Measurements from ENCODE around the gene ACOX3.

ACOX3 gene

DNA sequence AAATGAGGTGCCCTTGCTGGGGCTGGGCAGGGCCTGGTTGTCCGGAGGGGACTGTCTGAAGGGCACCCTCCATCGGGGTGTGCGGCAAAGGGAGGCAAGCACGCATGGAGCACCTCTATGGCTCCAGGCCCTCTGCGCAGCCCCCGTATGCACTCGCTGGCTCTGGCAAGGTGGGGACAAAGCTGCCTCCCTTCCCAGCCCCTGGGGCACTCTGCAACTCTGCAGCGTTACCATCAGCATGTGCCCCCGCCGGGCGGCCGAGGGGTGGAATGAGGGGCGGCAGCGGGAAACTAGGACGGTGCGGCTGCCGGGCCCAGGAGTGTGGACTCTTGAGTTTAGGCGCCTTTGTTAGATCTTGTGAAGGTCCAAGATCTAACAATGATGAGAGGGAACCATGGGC lies 26.5 kb upstream of the ACOX3 start:
- DNase-seq = no peak

DNA sequence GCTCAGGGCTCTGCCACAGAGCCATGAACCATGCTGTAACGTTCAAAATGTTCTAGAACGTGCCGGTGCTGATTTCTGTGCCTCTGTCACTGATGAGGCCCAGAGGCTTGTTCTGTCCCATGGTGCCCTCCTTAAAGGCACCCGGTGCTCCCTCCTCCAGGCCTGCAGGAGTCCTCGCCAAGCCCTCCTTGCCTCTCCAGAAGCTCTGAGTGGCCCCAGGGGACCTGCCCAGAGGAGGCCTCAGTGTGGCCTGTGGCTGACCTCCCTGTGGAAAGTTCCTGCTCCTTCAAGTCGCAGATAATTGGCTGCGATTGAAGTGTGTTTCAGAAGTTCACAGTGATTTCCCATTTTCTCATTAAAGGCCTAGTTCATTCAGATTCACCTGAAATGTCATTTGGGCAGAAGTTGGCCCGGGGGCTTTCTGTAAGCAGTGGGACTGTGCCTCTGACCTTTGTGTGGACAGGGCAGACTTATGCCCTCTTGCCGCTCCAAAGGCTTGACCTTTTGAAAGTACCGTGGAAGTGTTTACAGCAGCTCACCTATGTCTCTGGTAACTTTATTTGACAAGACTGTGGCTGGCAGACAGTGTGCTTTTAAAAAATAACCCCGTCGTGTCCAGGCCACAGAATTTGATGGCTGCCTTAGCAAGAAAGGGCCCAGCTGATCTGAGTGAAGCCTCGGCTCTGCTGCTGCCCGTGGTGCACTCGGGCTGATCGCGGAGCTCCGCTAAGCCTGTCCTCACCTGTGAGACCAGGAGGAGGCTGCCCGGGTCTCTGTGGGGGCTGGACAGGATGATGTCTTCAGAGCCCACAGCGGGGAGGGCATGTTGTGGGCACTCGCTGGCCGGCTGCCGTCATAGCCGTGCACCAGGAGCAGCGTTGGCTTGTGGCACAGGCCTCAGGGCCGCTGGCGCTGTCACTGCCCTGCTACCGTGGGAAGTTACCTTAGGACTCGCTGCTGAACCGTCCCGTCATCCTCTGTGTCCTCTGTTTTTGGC lies 25.4 kb upstream of the ACOX3 start:
- no peak for DNase-seq

DNA sequence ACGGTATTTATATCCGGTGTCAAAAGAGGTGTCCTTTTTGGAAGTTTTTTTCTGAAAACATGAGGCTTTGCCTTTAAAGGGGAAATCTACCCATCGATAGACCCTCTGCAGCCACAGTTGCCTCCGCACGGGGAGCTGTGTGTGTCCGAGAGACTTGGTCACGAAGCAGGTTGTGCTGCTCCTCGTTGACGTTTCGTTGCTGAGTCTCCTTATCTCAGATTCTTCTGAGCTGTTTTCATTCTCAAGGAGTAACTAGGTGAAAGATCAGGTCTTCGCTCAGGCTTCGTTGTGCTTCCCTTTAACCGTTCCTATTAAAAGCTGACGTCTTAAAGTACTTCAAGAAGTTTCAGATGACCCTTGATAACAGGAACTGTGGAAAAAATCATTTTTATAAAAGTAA lies 23.9 kb upstream of the ACOX3 start:
- no peak for DNase-seq

DNA sequence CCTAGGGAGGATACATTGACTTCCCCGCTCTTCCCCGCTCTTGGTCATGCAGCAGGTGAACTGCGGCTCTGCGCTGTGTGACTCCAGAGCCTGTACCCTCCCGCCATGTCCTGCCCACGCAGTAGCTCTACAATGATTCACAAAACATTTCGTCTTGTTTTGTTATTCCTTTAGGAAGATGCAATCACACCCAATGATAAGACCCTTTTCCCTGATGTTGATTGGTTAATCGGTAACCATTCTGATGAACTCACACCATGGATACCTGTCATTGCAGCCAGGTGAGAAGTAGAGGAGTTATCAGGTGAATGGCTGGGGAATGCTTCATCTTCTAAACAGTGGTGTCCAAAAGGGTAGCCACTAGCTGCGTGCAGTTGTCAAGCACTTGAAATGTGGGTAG lies 23.3 kb upstream of the ACOX3 start:
- DNase-seq = no peak

DNA sequence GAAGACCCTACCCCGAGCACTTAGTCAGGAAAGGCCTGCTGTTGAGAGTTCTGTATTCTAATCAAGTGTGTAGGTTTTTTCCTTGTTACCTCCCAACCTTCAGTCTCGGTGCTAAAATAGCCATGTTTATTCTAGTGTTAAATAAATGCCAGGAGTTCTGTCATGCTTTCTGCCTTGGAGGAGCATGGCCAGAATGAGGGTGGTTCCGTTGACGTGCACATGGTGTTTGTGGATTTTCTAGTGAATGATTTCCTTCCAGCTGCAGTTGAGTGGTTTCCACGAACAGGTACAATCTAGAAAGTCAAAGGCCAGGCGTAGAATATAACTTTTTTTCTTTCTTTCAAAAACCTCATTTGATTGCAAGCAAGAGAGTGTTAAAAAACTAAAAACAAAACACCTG lies 21.1 kb upstream of the ACOX3 start:
- no peak for DNase-seq

DNA sequence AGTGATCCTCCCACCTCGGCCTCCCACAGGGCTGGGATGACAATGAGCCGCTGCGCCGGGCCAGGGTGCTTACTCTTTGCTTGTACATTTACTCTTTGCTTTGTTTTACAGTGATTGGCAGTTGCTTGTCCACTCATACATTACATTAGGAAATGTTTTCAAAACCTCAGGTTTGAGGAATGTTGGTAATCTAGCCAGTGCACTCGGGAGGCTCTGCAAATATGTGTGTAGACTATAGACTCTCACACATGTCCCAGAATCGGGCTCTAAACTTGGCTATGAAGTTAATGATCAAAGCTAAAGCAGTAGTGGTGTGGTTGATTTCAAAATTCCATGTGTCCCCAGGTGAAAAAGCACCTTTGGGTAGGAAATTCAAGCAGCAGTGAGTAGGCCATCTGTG lies 20.6 kb upstream of the ACOX3 start:
- DNase-seq = no peak

DNA sequence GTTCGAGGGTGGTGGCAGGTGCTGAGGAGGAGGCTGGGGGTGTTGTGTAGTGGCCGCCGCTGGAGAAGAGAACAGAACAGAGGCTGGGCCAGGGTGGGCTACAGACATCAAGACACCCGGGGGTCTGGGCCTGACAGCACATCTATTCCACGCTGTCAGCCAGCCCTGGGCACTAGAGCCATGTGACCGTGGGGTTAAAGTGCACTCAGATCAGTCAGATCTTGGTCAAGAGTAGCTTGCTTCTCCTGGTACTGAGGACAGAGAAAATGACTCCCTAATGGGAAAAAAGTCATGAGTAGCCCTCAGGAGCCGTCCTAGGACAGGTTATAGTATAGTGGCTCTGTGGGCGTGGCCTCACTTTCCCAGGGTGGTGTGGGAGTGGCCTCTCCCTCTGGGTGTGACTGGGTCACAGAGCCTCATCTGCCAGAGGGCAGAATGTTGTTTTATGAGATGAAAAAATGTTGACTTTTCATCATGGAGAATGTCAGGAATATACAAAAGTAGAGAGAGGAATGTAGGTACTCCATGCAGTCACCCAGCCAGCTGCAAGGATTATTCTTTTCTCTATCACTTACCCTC lies 19.4 kb upstream of the ACOX3 start:
- DNase-seq = no peak

DNA sequence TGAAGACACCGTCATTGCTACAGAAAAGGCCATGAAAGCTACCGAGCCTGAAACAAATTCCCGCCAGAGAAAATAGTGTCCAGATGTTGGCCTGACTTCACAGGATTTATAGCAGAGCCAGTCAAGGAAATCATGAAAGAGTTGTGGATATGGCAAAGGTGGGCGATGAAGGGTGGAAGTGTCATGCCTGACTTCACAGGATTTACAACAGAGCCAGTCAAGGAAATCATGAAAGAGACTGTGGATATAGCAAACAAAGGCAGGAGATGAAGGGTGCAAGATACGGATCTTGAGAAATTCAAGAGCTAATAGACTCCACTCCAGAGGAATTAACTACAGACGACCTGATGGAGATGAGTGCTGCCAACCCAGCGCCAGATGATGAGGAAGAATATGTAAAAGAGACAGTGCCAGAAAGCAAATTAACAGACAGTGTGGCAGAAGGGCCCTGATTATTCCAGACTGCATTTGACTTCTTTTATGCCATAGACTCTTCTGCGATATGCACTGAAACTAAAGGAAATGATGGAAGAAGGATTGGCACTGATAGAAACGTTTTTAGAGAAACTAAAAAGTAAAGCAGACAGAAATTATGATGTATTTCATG lies 17.2 kb upstream of the ACOX3 start:
- no peak for DNase-seq

DNA sequence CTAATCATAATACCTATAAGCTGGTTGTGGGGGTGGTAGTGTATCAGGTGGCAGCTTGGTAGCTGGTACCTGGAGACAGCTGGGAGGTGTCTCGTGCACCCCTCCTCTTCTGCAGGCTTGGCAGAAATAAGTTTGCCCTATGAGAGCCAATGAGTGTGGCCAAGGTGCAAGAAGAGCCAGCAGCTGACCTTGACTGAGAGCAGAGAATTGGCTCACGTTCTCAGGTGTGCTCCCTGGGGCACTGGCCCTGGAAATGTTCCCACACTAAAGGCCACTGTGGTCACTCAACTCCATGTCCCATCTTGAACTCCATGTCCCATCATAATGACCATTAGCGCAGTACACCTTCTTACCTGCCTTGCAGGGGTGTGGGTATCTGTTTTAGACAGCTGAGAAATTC lies 13.4 kb upstream of the ACOX3 start:
- DNase-seq = no peak

DNA sequence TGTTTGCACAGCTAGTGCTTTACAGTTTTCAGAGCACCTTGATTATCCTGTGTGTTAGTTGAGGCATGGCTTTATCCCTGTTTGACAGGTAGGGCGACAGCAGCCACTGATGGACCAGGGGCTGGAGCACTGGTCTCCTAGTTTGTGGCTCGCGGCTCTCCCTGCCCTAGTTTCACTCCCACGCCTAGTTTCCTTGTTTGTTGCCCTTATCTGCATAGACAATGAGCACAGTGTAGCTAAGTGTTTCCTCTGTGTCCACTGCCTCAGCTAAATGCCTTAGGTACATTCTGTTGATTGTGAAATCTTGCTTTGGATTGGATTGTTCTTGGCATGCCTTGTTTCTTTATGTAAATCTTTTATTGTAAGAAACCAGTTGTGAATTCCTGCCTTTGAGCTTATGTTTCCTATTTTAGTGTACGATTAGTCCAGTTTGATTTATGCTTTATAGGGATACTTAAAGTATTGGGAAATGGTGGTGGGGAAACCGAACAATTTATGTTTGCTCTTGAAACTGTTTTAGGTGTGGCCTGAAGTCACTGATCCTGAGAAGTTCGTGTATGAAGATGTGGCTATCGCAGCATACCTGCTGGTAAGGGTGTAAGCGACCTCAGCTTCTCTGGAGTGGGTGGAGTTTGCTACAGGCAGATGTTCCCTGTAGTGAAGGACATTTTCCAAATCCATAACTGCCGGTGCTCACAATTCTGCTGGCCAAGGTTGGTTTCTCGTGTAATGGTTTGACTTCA lies 11.1 kb upstream of the ACOX3 start:
- DNase-seq = no peak

DNA sequence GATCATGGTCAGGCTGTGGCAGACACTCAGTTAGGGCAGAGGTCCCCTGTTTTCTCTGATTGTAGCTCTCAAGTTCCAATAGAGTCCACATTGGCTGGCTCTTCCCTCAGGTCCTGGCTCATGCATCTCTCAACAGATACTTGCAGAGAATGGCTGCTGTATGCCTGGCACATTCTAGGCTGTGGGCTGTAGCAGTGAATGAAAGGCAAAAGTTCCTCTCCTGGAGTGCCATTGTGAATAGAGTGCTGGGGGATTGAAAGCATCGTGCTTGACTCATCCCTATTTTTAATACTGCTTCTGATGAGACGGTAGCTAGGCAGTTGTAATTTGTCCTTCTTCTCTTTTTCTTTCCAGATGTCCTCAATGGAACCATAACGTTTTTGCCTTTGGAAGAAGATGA lies 5.6 kb upstream of the ACOX3 start:
- no peak for DNase-seq

DNA sequence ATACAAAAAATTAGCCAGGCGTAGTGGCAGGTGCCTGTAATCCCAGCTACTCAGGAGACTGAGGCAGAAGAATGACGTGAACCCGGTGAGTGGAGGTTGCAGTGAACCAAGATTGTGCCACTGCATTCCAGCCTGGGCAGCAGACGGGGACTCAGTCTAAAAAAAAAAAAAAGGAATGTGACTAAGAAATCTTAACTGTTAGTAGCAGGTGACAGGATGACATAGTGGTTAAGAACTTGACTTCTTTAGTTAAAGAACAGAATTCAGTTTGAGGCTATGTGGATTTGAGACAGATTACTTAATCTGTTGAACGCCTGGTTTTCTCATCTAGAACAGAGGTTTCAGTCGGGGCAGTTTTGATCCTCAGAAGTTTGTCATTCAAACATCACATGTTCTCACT lies 3.3 kb upstream of the ACOX3 start:
- no peak for DNase-seq

DNA sequence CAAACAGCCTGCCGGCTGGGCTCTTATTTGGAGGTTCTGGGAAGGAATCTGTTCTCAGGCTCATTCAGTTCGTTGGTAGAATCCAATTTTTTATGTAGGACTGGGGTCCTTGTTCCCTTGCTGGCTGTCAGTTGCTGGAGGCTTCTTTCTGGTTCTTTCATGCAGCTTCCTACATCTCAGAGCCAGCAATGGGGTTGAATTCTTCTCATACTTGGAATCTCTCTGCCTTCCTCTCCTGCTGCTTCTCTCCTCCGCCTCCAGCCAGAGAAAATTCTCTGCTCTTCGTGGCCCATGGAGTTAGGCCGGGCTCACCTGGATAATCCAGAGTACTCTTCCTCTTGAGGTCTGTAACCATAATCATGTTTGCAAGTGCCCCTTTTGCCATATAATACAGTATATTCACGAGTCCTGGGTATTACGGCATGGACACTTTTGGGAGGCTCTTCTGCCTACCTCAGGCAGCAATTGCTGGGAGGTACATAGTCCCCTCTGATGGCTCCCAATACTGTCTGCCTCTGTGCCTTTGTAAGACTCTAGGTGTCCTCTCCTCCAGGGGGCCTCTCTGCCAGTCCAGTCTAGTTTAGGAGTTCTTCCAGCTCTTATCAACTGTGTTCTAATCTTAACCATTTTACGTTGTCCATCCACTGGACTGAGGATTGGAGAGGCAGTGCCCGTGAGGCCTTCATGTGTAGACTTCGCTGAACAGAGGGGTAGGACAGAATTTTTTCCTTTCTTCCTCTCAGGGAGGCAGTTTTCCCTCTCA lies 2.3 kb upstream of the ACOX3 start:
- no peak for DNase-seq

DNA sequence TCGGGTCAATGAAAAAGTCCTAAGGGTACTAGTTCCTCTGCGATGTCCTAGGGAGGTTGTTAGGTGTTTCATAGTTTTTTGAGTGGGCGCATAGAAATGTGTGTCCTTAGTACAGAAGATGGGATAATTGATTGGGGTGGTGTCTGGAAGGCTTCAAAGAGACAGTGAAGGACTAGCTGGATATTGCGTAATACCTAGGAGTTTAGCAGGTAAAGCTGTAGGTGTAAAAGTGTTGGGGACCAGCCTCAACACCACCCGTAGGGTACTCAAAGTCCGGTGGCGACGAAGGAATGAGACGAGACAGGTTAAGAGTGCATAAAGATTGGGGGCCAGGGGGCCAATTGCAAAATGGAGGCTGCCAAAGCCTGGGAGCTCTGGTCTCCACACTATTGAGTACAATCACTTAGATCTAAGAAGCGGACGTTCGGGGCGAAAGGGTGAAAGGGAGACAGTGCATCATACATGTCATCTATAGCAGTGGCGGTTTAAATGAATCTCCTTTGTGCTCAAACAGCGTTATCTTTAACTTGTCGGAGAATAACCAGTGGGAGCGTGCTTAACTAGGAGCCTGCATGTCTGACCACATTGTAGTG lies 1.1 kb upstream of the ACOX3 start:
- no peak for DNase-seq

DNA sequence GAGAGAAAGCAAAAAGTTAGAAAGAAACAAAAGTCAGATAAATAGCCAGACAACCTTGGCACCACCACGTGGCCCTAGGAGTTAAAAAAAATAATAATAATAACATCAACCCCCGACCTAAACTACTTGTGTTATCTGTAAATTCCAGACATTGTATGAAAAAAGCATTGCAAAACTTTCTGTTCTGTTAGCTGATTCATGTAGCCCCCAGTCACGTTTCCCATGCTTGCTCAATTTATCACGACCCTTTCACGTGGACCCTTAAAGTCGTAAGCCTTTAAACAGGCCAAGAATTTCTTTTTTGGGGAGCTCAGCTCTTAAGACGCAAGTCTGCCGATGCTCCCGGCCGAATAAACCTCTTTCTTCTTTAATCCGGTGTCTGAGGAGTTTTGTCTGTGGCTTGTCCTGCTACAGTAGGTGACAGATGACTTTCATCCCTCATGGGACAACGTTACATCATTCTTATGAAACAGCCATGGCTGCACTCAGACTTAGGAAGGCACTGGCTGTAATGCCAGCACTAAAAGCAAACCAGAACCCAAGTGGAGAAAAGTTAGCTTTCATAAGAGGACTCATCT lies 520 bp downstream of the ACOX3 start:
- DNase-seq = peak in 2 of 5 donors; percentile 13 to 71

DNA sequence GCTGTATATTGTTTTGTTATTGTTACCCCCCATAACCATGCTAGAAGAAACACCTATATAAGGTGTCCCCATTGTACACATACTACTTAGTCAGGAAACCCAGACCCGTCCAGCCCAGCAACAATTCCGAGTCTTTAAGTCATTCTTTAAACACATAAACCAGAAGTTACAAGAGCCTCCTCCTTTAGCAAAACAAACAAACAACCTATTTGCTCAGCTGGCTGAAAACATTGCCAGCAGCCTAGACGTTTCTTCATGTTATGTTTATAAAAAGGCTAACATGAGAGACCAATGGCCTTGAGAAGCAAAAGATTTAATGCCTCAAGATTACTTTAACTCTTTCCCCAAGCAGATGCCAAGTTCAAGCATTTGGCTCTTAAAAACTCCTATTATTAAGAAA lies 1.4 kb downstream of the ACOX3 start:
- DNase-seq = no peak

DNA sequence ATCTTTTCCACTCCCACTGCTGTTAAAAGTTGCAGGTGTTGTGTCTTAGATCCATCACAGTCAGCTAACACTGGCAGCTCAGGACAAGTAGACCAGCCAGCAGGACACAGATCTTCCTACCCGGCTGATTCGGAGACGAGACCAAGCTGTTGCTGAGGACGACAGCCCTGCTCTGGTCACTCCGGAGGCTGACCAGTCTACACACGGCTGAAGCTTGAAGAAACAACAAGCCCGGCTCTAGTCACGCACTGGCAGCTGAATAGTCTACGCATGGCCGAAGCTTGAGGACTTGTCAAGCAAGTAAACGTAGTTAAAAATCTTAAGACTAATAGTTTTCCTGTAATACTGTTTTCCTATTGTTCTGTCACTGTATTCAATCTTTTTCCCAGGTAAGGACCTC lies 1.8 kb downstream of the ACOX3 start:
- DNase-seq = no peak

DNA sequence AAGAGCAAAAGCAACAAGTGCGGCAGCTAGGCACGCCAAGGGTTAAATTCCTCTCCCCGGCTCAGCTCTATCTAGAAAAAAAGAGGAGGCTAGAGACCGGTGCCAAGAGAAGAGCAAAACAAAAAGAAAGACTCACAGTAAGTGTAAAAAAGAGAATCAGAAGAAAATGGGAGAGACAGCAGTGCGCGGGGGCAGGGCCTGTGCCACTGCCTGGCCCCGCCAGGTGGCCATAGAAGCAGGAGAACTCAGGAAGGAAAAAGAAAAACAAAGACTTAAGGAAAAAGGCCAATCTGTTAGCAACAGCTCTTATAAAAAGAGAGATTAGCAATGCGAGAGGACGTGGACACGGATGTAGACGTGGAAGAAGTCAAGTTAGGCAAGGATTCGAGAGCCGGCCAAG lies 3.2 kb downstream of the ACOX3 start:
- no peak for DNase-seq

DNA sequence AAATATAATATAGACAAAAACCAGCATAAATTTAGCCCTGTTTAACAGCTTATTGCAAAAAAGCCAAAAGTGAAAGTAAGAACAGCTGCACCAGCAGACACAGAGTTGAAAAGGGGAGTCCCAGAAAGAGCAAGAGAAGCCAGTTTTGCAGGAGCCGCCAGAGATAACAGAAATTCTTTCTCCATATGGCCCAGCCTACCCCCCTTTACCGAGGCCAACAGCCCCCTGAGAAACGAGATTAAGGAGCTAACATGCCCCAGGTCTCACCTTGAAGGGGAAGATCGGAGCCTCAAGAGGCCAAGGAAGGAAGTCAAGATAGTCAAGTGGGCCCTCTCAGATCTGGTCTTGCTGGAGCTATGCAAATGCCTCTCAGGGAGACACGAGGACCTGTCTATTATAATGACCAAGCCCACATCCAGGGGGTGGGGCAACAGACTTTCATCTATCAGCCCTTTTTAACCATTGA lies 4.8 kb downstream of the ACOX3 start:
- peak in 2 of 5 donors; percentile 17 to 60 for DNase-seq

DNA sequence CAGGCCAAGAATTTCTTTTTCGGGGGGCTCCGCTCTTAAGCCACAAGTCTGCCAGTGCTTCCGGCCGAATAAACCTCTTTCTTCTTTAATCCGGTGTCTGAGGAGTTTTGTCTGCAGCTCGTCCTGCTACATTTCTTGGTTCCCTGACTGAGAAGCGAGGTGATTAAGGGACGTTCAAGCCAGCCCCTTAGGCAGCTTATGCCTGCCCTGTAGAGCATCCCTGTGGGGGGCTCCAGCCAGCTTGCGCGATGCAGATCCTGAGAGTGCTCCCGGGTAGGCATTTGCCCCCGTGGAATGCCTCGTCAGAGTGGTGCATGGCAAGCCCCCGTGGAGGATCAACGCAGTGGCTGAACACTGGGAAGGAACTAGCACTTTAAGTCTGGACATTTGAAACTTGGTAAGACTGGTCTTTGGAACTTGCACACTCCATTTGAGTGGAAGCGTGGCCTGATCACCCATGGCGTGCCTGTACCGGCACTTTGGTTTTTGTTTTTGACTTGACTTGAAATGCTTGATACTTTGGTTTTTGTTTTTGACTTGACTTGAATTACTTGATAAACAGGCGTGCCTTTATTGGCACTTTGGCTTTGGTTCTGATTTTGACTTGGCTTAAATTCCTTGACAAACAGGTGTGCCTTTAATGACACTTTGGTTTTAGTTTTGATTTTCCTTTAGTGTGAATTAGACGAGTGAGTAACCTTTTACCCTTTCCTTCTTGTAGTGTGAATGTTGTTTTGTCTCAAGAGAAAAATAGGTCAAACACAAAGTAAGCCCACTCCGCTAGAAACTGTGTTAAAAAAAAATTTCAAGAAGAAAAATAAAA lies 6.1 kb downstream of the ACOX3 start:
- DNase-seq = no peak

DNA sequence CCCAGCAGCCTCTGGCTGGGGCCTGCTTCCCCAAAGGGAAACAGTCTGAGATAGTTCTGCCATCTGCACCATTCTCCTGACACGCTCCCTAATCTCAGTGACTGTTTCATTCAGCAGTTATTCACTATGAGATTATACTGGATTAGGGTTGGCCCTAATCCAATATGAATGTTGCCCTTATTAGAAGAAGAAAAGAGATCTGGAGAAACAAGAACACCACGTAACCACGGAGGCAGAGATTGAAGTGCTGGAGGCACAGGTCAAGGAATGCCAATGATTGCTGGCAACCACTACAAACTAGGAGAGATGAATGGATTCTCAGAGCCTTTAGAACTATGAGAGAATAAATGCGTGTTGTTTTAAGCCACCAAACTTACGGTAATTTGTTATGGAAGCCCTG lies 7.4 kb downstream of the ACOX3 start:
- DNase-seq = no peak
